22Rv1 (cell line): ENCODE data around the gene LRIG1.

Experiments
- H3K27ac ChIP-seq: fragments of 450-650 bp; 2 replicates; pipeline ENCODE4 v1.5.1; 2017
- CTCF ChIP-seq: fragments of 450-650 bp; IDR thresholded peaks from 2 replicates; pipeline ENCODE4 v1.5.1; 2017; ENCODE audit warnings: mild to moderate bottlenecking
- ZFX ChIP-seq: fragments of 450-650 bp; IDR thresholded peaks from 2 replicates; pipeline ENCODE4 v1.6.1; 2017; ENCODE audit warnings: antibody characterized with exemption, borderline replicate concordance

The LRIG1 gene

GRCh38 chr3:66451766-66452165, 49.1 kb downstream of the LRIG1 start:
- no peak for TF ChIP-seq ZFX
- no peak for TF ChIP-seq CTCF
- H3K27ac ChIP-seq, result no peak overlapping the region

- no peak for TF ChIP-seq CTCF
- no peak for TF ChIP-seq ZFX
- no peak overlapping the region for H3K27ac ChIP-seq
These were observed 50.3 kb downstream of the LRIG1 start for GRCh38 chr3:66450390-66451022.

GRCh38 chr3:66449411-66449974, 51.3 kb downstream of the LRIG1 start:
- TF ChIP-seq ZFX (no peak), CTCF (no peak)

GRCh38 chr3:66444146-66444644, 56.6 kb downstream of the LRIG1 start:
- H3K27ac ChIP-seq, result no peak overlapping the region
- no peak for TF ChIP-seq CTCF
- no peak for TF ChIP-seq ZFX

More at GRCh38 chr3:66449411-66449974, 51.3 kb downstream of the LRIG1 start:
- H3K27ac ChIP-seq, result no peak overlapping the region

GRCh38 chr3:66443118-66443803, 57.6 kb downstream of the LRIG1 start:
- TF ChIP-seq CTCF (no peak), ZFX (no peak)

GRCh38 chr3:66442254-66443117, 58.3 kb downstream of the LRIG1 start:
- H3K27ac ChIP-seq, result no peak overlapping the region
- TF ChIP-seq CTCF (no peak), ZFX (no peak)

More at GRCh38 chr3:66443118-66443803, 57.6 kb downstream of the LRIG1 start:
- no peak overlapping the region for H3K27ac ChIP-seq
